Smooth muscle cell (in vitro differentiated cells): ENCODE results near the gene BRD9. TPM values are rescaled to one million over a fixed set of nuclear protein-coding genes. Genes with fewer than 3 reads are reported as not detected.

Source experiments
- DNase-seq: peaks from one replicate; lab custom pipeline; 2025; ENCODE audit not compliant: unreplicated experiment; lab: John Stamatoyannopoulos, UW
- H2AFZ ChIP-seq: fragments of 200-600 bp; sonication (generic); 2 replicates; pipeline ENCODE4 v1.6.0; 2016; ENCODE audit warnings: antibody characterized with exemption, low read depth, mild to moderate bottlenecking
- H3F3A ChIP-seq: fragments of 200-600 bp; sonication (generic); 2 replicates; pipeline ENCODE4 v1.6.0; 2017; ENCODE audit warnings: antibody characterized with exemption, low read depth
- H3K27ac ChIP-seq: fragments of 200-600 bp; sonication (generic); 2 replicates; pipeline ENCODE4 v1.5.1; 2016; ENCODE audit warnings: low read depth, mild to moderate bottlenecking
- H3K27me3 ChIP-seq: fragments of 200-600 bp; sonication (generic); 2 replicates; pipeline ENCODE4 v1.6.1; 2016; ENCODE audit warnings: low read depth, mild to moderate bottlenecking
- H3K36me3 ChIP-seq: fragments of 200-600 bp; sonication (generic); 2 replicates; pipeline ENCODE4 v1.5.1; 2016; ENCODE audit warnings: low read depth
- H3K4me1 ChIP-seq: fragments of 200-600 bp; sonication (generic); 2 replicates; pipeline ENCODE4 v1.5.1; 2016; ENCODE audit warnings: low read depth
- H3K4me2 ChIP-seq: fragments of 200-600 bp; sonication (generic); 2 replicates; pipeline ENCODE4 v1.6.0; 2016; ENCODE audit warnings: mild to moderate bottlenecking
- H3K4me3 ChIP-seq: fragments of 200-600 bp; sonication (generic); 2 replicates; pipeline ENCODE4 v1.5.1; 2016; ENCODE audit warnings: mild to moderate bottlenecking
- H3K79me2 ChIP-seq: fragments of 200-600 bp; sonication (generic); 2 replicates; pipeline ENCODE4 v1.6.0; 2016; ENCODE audit warnings: low read depth, mild to moderate bottlenecking
- H3K9ac ChIP-seq: fragments of 200-600 bp; sonication (generic); 2 replicates; pipeline ENCODE4 v1.6.0; 2016; ENCODE audit warnings: low read depth
- H3K9me3 ChIP-seq: fragments of 200-600 bp; sonication (generic); replicated peaks from 2 replicates; pipeline ENCODE4 v1.5.1; 2016; ENCODE audit warnings: low read depth
- H4K20me1 ChIP-seq: fragments of 200-600 bp; sonication (generic); 2 replicates; pipeline ENCODE4 v1.6.0; 2016; ENCODE audit warnings: low read depth
- WGBS: methylation state at CpG from one replicate; pipeline ENCODE4 v1.1.7; 2016; ENCODE audit warnings: low lambda C conversion rate; 5-methylcytosine and 5-hydroxymethylcytosine counted together
- polyA plus RNA-seq: library from polyadenylated mRNA; unstranded; fragments of >200 nt; fragmentation: Nextera tagmentation; extraction: Ambion mirVana; gene quantifications from 2 replicates; pipeline ENCODE4 v1.2.1, GENCODE V29; 2016
- total RNA-seq: library from RNA; depleted of rRNA; stranded (reverse); fragments of >200 nt; gene quantifications from 2 replicates; pipeline ENCODE4 v1.2.3, GENCODE V29; 2014
- TF ChIP-seq, protein P1 (sequence below): fragments of 200-600 bp; sonication (generic); IDR thresholded peaks from 2 replicates; pipeline ENCODE4 v1.5.1; 2017; ENCODE audit warnings: borderline replicate concordance, mild to moderate bottlenecking, antibody characterized with exemption; ENCODE audit not compliant: insufficient read depth, poor library complexity, severe bottlenecking

BRD9 gene
- total and polyA plus RNA-seq, 2 experiments from 2014 or later, result 17.1 to 17.8 TPM

DNA sequence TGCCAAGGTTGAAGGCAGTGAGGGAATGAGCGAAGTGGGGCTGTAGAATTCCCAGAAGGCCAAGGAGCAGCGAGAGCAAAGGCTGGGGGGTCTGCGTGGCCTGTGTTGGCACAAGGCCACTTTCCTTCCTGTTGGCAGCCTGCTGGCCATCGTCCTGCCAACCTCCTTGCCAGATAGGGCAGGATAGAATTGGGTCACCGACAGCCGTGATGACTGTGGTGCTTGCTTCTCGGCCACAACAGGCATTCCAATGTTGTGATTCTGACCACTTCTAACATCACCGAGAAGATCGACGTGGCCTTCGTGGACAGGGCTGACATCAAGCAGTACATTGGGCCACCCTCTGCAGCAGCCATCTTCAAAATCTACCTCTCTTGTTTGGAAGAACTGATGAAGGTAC is 19.0 kb upstream of the BRD9 start:
- H4K20me1 ChIP-seq, result no peaks in the 10 kb centered on the region
- no peaks in the 10 kb centered on the region for H3K27me3 ChIP-seq
- peak overlapping the region; percentile 79 for H3K9ac ChIP-seq
- H3K4me2 ChIP-seq, result no peak overlapping the region
- H3F3A ChIP-seq, result no peaks in the 10 kb centered on the region
- peak overlapping the region; percentile 91 for H3K27ac ChIP-seq
- no peaks in the 10 kb centered on the region for H3K79me2 ChIP-seq
- no peaks in the 10 kb centered on the region for H3K36me3 ChIP-seq
- H2AFZ ChIP-seq, result no peak overlapping the region
- H3K4me1 ChIP-seq, result peaks cover 4% of the 10 kb centered on the region
- TF ChIP-seq, protein P1, sequence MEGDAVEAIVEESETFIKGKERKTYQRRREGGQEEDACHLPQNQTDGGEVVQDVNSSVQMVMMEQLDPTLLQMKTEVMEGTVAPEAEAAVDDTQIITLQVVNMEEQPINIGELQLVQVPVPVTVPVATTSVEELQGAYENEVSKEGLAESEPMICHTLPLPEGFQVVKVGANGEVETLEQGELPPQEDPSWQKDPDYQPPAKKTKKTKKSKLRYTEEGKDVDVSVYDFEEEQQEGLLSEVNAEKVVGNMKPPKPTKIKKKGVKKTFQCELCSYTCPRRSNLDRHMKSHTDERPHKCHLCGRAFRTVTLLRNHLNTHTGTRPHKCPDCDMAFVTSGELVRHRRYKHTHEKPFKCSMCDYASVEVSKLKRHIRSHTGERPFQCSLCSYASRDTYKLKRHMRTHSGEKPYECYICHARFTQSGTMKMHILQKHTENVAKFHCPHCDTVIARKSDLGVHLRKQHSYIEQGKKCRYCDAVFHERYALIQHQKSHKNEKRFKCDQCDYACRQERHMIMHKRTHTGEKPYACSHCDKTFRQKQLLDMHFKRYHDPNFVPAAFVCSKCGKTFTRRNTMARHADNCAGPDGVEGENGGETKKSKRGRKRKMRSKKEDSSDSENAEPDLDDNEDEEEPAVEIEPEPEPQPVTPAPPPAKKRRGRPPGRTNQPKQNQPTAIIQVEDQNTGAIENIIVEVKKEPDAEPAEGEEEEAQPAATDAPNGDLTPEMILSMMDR, result no peak
- no peaks in the 10 kb centered on the region for H3K9me3 ChIP-seq
- H3K4me3 ChIP-seq, result no peak overlapping the region
- 92% methylated on average over 11 of the region's 11 CpGs for WGBS
- DNase-seq, result no peak

GRCh38 chr5:910769-911160 is 18.2 kb upstream of the BRD9 start:
- 97% methylated on average over 7 of the region's 7 CpGs for WGBS
- no peaks in the 10 kb centered on the region for H3K9me3 ChIP-seq
- DNase-seq, result no peak
- H4K20me1 ChIP-seq, result no peaks in the 10 kb centered on the region
- no peak overlapping the region for H3K4me3 ChIP-seq
- H3K4me1 ChIP-seq, result peaks cover 4% of the 10 kb centered on the region
- H3K27me3 ChIP-seq, result no peaks in the 10 kb centered on the region
- TF ChIP-seq, protein P1, result no peak
- H3K79me2 ChIP-seq, result no peaks in the 10 kb centered on the region
- H2AFZ ChIP-seq, result no peak overlapping the region
- H3F3A ChIP-seq, result no peaks in the 10 kb centered on the region
- H3K27ac ChIP-seq, result no peak overlapping the region
- no peak overlapping the region for H3K9ac ChIP-seq
- no peaks in the 10 kb centered on the region for H3K36me3 ChIP-seq
- H3K4me2 ChIP-seq, result no peak overlapping the region

DNA sequence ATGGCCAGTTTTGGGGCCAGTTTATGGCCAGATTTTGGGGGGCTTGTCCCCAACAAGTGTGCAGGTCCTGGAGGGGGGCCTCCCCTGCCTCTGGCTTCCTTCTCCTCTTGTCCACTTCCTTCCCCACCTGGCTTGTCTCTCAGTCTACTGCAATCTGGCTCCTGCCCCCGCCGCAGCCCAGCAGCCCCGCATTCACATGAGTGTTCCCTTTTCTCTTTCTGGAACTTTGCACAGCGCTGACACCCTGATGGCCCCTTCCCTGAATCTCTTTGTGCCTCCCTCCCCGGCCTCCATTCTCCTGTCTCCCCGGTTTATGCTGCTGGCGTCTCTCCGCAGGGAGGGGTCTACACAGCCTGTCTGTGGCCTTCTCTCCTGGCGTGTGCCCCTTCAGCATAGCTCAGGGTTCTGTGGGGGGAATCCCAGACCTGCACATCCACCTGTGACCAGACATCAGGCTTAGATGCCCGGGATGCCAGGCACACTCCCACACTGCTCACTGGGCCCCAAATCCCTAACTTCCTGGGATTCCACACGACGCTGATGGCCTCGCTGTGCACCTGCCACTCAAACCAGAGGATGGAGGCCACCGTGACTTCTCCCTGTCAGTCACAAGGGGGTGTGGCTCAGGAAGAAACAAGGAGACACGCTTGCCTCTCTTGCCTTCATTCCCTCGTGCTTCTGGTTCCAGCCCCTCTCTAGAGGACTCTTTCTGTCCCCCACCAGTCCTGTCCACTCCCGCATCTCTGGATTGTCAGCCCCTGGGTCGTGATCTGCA is 17.6 kb upstream of the BRD9 start:
- no peak overlapping the region for H3K4me2 ChIP-seq
- TF ChIP-seq, protein P1, result no peak
- H3K4me1 ChIP-seq, result peaks cover 4% of the 10 kb centered on the region
- H3K79me2 ChIP-seq, result no peaks in the 10 kb centered on the region
- no peaks in the 10 kb centered on the region for H3K27me3 ChIP-seq
- H3K9me3 ChIP-seq, result no peaks in the 10 kb centered on the region
- no peaks in the 10 kb centered on the region for H3K36me3 ChIP-seq
- no peak overlapping the region for H2AFZ ChIP-seq
- H3K27ac ChIP-seq, result no peak overlapping the region
- H3K9ac ChIP-seq, result no peak overlapping the region
- H4K20me1 ChIP-seq, result no peaks in the 10 kb centered on the region
- no peaks in the 10 kb centered on the region for H3F3A ChIP-seq
- H3K4me3 ChIP-seq, result no peak overlapping the region
- DNase-seq, result no peak
- 98% methylated on average over 18 of the region's 18 CpGs for whole genome bisulfite sequencing

DNA sequence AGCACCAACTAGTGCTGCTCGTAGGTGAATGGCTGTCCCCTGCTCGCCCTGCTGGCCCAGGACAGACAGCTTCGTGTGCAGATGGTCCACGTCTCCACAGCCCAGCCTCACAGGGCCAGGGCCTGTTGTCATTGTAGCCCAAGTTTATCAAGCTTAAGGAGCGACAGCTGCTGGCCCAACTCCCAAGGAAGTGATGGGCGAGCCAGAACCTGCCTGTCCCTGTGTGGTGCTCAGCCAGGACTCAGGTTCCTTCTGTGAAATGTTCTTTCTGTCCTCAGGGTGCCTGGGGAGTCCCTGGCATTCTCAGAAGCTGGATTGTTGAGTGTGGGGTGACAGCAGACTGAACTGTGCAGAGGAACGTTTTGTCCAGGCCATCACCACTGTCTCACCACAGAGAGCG is 16.5 kb upstream of the BRD9 start:
- H3K27ac ChIP-seq, result no peak overlapping the region
- TF ChIP-seq, protein P1, result no peak
- no peaks in the 10 kb centered on the region for H3K27me3 ChIP-seq
- DNase-seq, result no peak
- no peak overlapping the region for H2AFZ ChIP-seq
- H4K20me1 ChIP-seq, result no peaks in the 10 kb centered on the region
- H3K4me2 ChIP-seq, result no peak overlapping the region
- 94% methylated on average over 8 of the region's 8 CpGs for WGBS
- H3K9ac ChIP-seq, result no peak overlapping the region
- no peaks in the 10 kb centered on the region for H3K79me2 ChIP-seq
- H3F3A ChIP-seq, result no peaks in the 10 kb centered on the region
- no peaks in the 10 kb centered on the region for H3K9me3 ChIP-seq
- peaks cover 4% of the 10 kb centered on the region for H3K4me1 ChIP-seq
- no peak overlapping the region for H3K4me3 ChIP-seq
- no peaks in the 10 kb centered on the region for H3K36me3 ChIP-seq
